Activated CD8-positive, alpha-beta T cell treated with anti-CD3 and anti-CD28 coated beads, Interleukin-2, amount 10 ng/mL, durations not matched to agents 7 days and 5 days (primary cell): ENCODE results near the gene CCNT1. TPM values are rescaled to one million over a fixed set of nuclear protein-coding genes. Genes with fewer than 3 reads are reported as not detected.
A peak's percentile ranks its signal among the peaks of the same experiment; 100 is the strongest.
"Not testable (repeated sequence)": the region's sequence is repeated elsewhere in the genome, so short reads cannot be mapped to it uniquely, and the experiment has no call there.

Source experiments
- ATAC-seq: fragments of 150-1000 bp; cut with Tn5 transposase; one replicate; pipeline ENCODE4 v1.10.0; 2021; ENCODE audit warnings: moderate library complexity
- CTCF ChIA-PET: fragments of 350-600 bp; sonication (Branson Sonifier 250); formaldehyde crosslinking; loops from one replicate; lab custom pipeline; 2021; ENCODE audit warnings: antibody characterized with exemption; lab: Charles Lee
- POLR2A ChIA-PET: fragments of 350-600 bp; sonication (Branson Sonifier 250); formaldehyde crosslinking; loops from one replicate; lab custom pipeline; 2021; ENCODE audit warnings: antibody characterized with exemption; lab: Charles Lee
- DNase-seq: peaks from one replicate; pipeline ENCODE4 v3.0.0-alpha.2; 2020
- H3K27ac Mint-ChIP-seq: one replicate; pipeline ENCODE4 v1.8.0; 2021; ENCODE audit warnings: mild to moderate bottlenecking, mixed read lengths
- H3K27me3 Mint-ChIP-seq: one replicate; pipeline ENCODE4 v1.8.0; 2021; ENCODE audit warnings: low read depth, mixed read lengths
- H3K36me3 Mint-ChIP-seq: one replicate; pipeline ENCODE4 v1.8.0; 2021; ENCODE audit warnings: low read depth, mixed read lengths
- H3K4me1 Mint-ChIP-seq: one replicate; pipeline ENCODE4 v1.8.0; 2021; ENCODE audit warnings: low read depth, mixed read lengths
- H3K4me3 Mint-ChIP-seq: one replicate; pipeline ENCODE4 v1.8.0; 2021; ENCODE audit warnings: mild to moderate bottlenecking, mixed read lengths
- H3K9me3 Mint-ChIP-seq: one replicate; pipeline ENCODE4 v1.8.0; 2022; ENCODE audit warnings: mixed read lengths; ENCODE audit not compliant: insufficient read depth
- total RNA-seq, 2 experiments: library from RNA; stranded (reverse); gene quantifications; one replicate each; pipeline ENCODE4 v1.2.3, GENCODE V29; 2021

Gene CCNT1
- total RNA-seq, 2 experiments from 2014 or later = 45.1 to 50.6 TPM

GRCh38 chr12:48681710-48682532 is 34.6 kb downstream of the CCNT1 start, which contains the start of gene KANSL2:
Gene KANSL2 (minus strand): TSS chr12:48682238. CDS start chr12:48681632, 606 bp downstream.
- DNase-seq (peak; percentile 99), ATAC-seq (peak; percentile 97)
- no peaks in the 10 kb centered on the region for H3K27me3 Mint-ChIP-seq
- H3K36me3 Mint-ChIP-seq = peaks cover 43% of the 10 kb centered on the region
- peak within 1 kb of the TSS; percentile 99 for H3K4me3 Mint-ChIP-seq
- no peaks in the 10 kb centered on the region for H3K9me3 Mint-ChIP-seq
- ChIA-PET CTCF (interaction anchor here (0.8 to 2.2 kb wide), 5 partner anchors 10 to 140 kb away, joined by 3 to 7 read pairs (median 4); no protein-coding TSS in a partner anchor), POLR2A (interaction anchor here (0.7 to 2.2 kb wide), 18 partner anchors 9 to 790 kb away, joined by 3 to 18 read pairs (median 4); partner anchors contain the start of genes CCNT1, DDX23 and TUBA1B)
- peak within 1 kb of the TSS; percentile 99 for H3K27ac Mint-ChIP-seq
- H3K4me1 Mint-ChIP-seq = peaks cover 45% of the 10 kb centered on the region

- DNase-seq (no peak), ATAC-seq (no peak)
- ChIA-PET POLR2A (interaction anchor here (0.7 to 2.2 kb wide), 8 partner anchors 8 to 450 kb away, joined by 3 to 18 read pairs (median 4); partner anchors contain the start of genes DDX23 and TUBA1B), CTCF (interaction anchor here (1.1 to 1.3 kb wide), 2 partner anchors 134 to 139 kb away, joined by 3 to 5 read pairs; no protein-coding TSS in a partner anchor)
- H3K27me3 Mint-ChIP-seq = no peaks in the 10 kb centered on the region
- peaks cover 48% of the 10 kb centered on the region for H3K4me1 Mint-ChIP-seq
- no peaks in the 10 kb centered on the region for H3K9me3 Mint-ChIP-seq
- peaks cover 47% of the 10 kb centered on the region for H3K36me3 Mint-ChIP-seq
- H3K27ac Mint-ChIP-seq = peak overlapping the region; percentile 99
- H3K4me3 Mint-ChIP-seq = peak overlapping the region; percentile 99
These were observed 35.2 kb downstream of the CCNT1 start for GRCh38 chr12:48681399-48681709.

GRCh38 chr12:48680861-48681260 is 35.6 kb downstream of the CCNT1 start:
- peaks cover 51% of the 10 kb centered on the region for H3K4me1 Mint-ChIP-seq
- H3K4me3 Mint-ChIP-seq = peak overlapping the region; percentile 99
- ChIA-PET CTCF (no interaction called here), POLR2A (interaction anchor here (0.6 kb wide), 1 partner anchor 27 kb away, joined by 4 read pairs; no protein-coding TSS in a partner anchor)
- no peaks in the 10 kb centered on the region for H3K27me3 Mint-ChIP-seq
- no peak for ATAC-seq
- H3K36me3 Mint-ChIP-seq = peaks cover 50% of the 10 kb centered on the region
- DNase-seq = no peak
- peak overlapping the region; percentile 99 for H3K27ac Mint-ChIP-seq
- no peaks in the 10 kb centered on the region for H3K9me3 Mint-ChIP-seq

GRCh38 chr12:48678551-48679185 is 37.8 kb downstream of the CCNT1 start:
- Mint-ChIP-seq H3K4me3 (peak overlapping the region; percentile 76), H3K9me3 (no peaks in the 10 kb centered on the region), H3K27me3 (no peaks in the 10 kb centered on the region), H3K4me1 (peaks cover 51% of the 10 kb centered on the region), H3K36me3 (peaks cover 64% of the 10 kb centered on the region), H3K27ac (peak overlapping the region; percentile 81)
- ChIA-PET CTCF (no interaction called here), POLR2A (interaction anchor here (0.6 to 0.8 kb wide), 2 partner anchors 37 to 573 kb away, joined by 3 to 4 read pairs; no protein-coding TSS in a partner anchor)
- ATAC-seq (no peak), DNase-seq (no peak)

- Mint-ChIP-seq H3K27me3 (no peaks in the 10 kb centered on the region), H3K27ac (no peak overlapping the region), H3K9me3 (no peaks in the 10 kb centered on the region), H3K4me1 (peaks cover 3% of the 10 kb centered on the region), H3K36me3 (peaks cover 55% of the 10 kb centered on the region), H3K4me3 (no peak overlapping the region)
- ChIA-PET POLR2A (interaction anchor here (1.6 kb wide), 1 partner anchor 11 kb away, joined by 5 read pairs; the partner anchor contains the start of gene KANSL2), CTCF (interaction anchor here (0.7 kb wide), 1 partner anchor 1572 kb away, joined by 3 read pairs; no protein-coding TSS in a partner anchor)
- no peak for DNase-seq
- peak; percentile 20 for ATAC-seq
These were observed 45.2 kb downstream of the CCNT1 start for GRCh38 chr12:48671231-48671856.

GRCh38 chr12:48668996-48669395 is 47.5 kb downstream of the CCNT1 start:
- Mint-ChIP-seq H3K27me3 (no peaks in the 10 kb centered on the region), H3K4me3 (no peak overlapping the region), H3K36me3 (peaks cover 49% of the 10 kb centered on the region), H3K27ac (no peak overlapping the region), H3K9me3 (no peaks in the 10 kb centered on the region), H3K4me1 (no peaks in the 10 kb centered on the region)
- ChIA-PET CTCF (interaction anchor here (0.6 to 1.2 kb wide), 4 partner anchors 11 to 128 kb away, joined by 3 read pairs; partner anchors contain the start of gene KANSL2), POLR2A (no interaction called here)
- DNase-seq = no peak
- ATAC-seq = no peak

- no peaks in the 10 kb centered on the region for H3K9me3 Mint-ChIP-seq
- no peak for ATAC-seq
- H3K4me1 Mint-ChIP-seq = no peaks in the 10 kb centered on the region
- H3K27me3 Mint-ChIP-seq = no peaks in the 10 kb centered on the region
- H3K27ac Mint-ChIP-seq = no peak overlapping the region
- CTCF ChIA-PET = no interaction called here
- DNase-seq = no peak
- peaks cover 52% of the 10 kb centered on the region for H3K36me3 Mint-ChIP-seq
- H3K4me3 Mint-ChIP-seq = no peak overlapping the region
- POLR2A ChIA-PET = no interaction called here
These were observed 56.6 kb downstream of the CCNT1 start for GRCh38 chr12:48659863-48660262.

GRCh38 chr12:48651681-48652080 is 64.8 kb downstream of the CCNT1 start:
- H3K9me3 Mint-ChIP-seq = no peaks in the 10 kb centered on the region
- ATAC-seq (no peak), DNase-seq (no peak)
- no peak overlapping the region for H3K4me3 Mint-ChIP-seq
- CTCF ChIA-PET = no interaction called here
- peaks cover 4% of the 10 kb centered on the region for H3K4me1 Mint-ChIP-seq
- no peaks in the 10 kb centered on the region for H3K27me3 Mint-ChIP-seq
- peak overlapping the region; percentile 15 for H3K27ac Mint-ChIP-seq
- POLR2A ChIA-PET = interaction anchor here (1.0 kb wide), 1 partner anchor 30 kb away, joined by 3 read pairs; no protein-coding TSS in a partner anchor
- peaks cover 54% of the 10 kb centered on the region for H3K36me3 Mint-ChIP-seq

GRCh38 chr12:48645354-48645753 is 71.2 kb downstream of the CCNT1 start:
- H3K27ac Mint-ChIP-seq, DNase-seq, POLR2A ChIA-PET, H3K9me3 Mint-ChIP-seq, H3K27me3 Mint-ChIP-seq, H3K4me3 Mint-ChIP-seq, H3K4me1 Mint-ChIP-seq, ATAC-seq: not testable (repeated sequence)
- peaks cover 55% of the 10 kb centered on the region for H3K36me3 Mint-ChIP-seq
- CTCF ChIA-PET = interaction anchor here (0.7 kb wide), 1 partner anchor 57 kb away, joined by 3 read pairs; no protein-coding TSS in a partner anchor

GRCh38 chr12:48643011-48643410 is 73.5 kb downstream of the CCNT1 start:
- POLR2A ChIA-PET = no interaction called here
- Mint-ChIP-seq H3K4me1 (no peaks in the 10 kb centered on the region), H3K27ac (no peak overlapping the region), H3K4me3 (no peak overlapping the region), H3K9me3 (no peaks in the 10 kb centered on the region), H3K27me3 (no peaks in the 10 kb centered on the region), H3K36me3 (peaks cover 48% of the 10 kb centered on the region)
- DNase-seq = no peak
- no peak for ATAC-seq
- CTCF ChIA-PET = no interaction called here
